ENCODE data around the gene TLE1.

The TLE1 gene

GRCh38 chr9:81543695-81544094 lies 145.7 kb downstream of the TLE1 start:
- no peak for DNase-seq (ENCODE audit: low read depth)

- no peak for DNase-seq (ENCODE audit: low read depth)
These were observed 147.0 kb downstream of the TLE1 start for GRCh38 chr9:81542118-81542889.

- DNase-seq (ENCODE audit: low read depth) = no peak
These were observed 149.1 kb downstream of the TLE1 start for GRCh38 chr9:81540142-81540710.

GRCh38 chr9:81539317-81539716 lies 150.0 kb downstream of the TLE1 start:
- DNase-seq (ENCODE audit: low read depth) = no peak

GRCh38 chr9:81538890-81539289 lies 150.5 kb downstream of the TLE1 start:
- DNase-seq (ENCODE audit: low read depth) = no peak

GRCh38 chr9:81537964-81538363 lies 151.4 kb downstream of the TLE1 start:
- DNase-seq (ENCODE audit: low read depth) = no peak

GRCh38 chr9:81536242-81537025 lies 152.9 kb downstream of the TLE1 start:
- DNase-seq (ENCODE audit: low read depth) = no peak

GRCh38 chr9:81535542-81536241 lies 153.7 kb downstream of the TLE1 start:
- DNase-seq (ENCODE audit: low read depth) = no peak

GRCh38 chr9:81534138-81534875 lies 155.0 kb downstream of the TLE1 start:
- no peak for DNase-seq (ENCODE audit: low read depth)
